ENCODE results near the gene GNAS. TPM values are rescaled to one million over a fixed set of nuclear protein-coding genes. Genes with fewer than 3 reads are reported as not detected.

The GNAS gene
- polyA plus RNA-seq, 3 donors from 2014 or later = 70.1 to 127 (median 107) TPM

Other genes starting within 250 kb of the GNAS start
- 10 to 100 TPM; 17.2 to 24.9 (median 21.1) TPM for gene STX16, start 201.4 kb upstream of the GNAS start, polyA plus RNA-seq
- 10 to 100 TPM; 10.1 to 20.1 (median 11.6) TPM for gene NPEPL1, start 159.9 kb upstream of the GNAS start, polyA plus RNA-seq
- not detected for gene GNAS-AS1, start 1.8 kb upstream of the GNAS start, polyA plus RNA-seq
- gene NELFCD, start 128.5 kb downstream of the GNAS start, polyA plus RNA-seq = 100 to 1,000 TPM in 1 of 3 donors, 10 to 100 TPM in 2; 67.1 to 104 (median 71.7) TPM
- gene CTSZ, start 154.5 kb downstream of the GNAS start, polyA plus RNA-seq = 10 to 100 TPM in 1 of 3 donors, 1 to 10 TPM in 2; 2.6 to 10.5 (median 5.8) TPM
- 10 to 100 TPM in 1 of 3 donors, 1 to 10 TPM in 2; 2.6 to 22.5 (median 4.3) TPM for gene TUBB1, start 166.7 kb downstream of the GNAS start, polyA plus RNA-seq
- gene ATP5F1E, start 179.6 kb downstream of the GNAS start, polyA plus RNA-seq = 100 to 1,000 TPM in 1 of 3 donors, 10 to 100 TPM in 2; 43.3 to 138 (median 91.7) TPM
- gene PRELID3B, start 190.1 kb downstream of the GNAS start, polyA plus RNA-seq = 10 to 100 TPM; 31.5 to 43.3 (median 37.8) TPM